DOHH2 (cell line): ENCODE data around the gene ASAP2.

Experiments used
- CTCF ChIP-seq: fragments of 200-600 bp; sonication (generic); IDR thresholded peaks from one replicate; pipeline ENCODE4 v1.5.1; 2014; ENCODE audit warnings: antibody characterized with exemption, mild to moderate bottlenecking, low read depth, low read length; ENCODE audit not compliant: poor library complexity, severe bottlenecking
- EZH2phosphoT487 ChIP-seq: fragments of 200-600 bp; sonication (generic); IDR thresholded peaks from 2 replicates; pipeline ENCODE4 v1.6.1; 2017; ENCODE audit warnings: borderline replicate concordance, mild to moderate bottlenecking, antibody characterized with exemption, low read length, moderate library complexity, mixed read lengths

GRCh38 chr2:9169349-9170107, 37.1 kb upstream of the ASAP2 start:
- TF ChIP-seq EZH2phosphoT487 (no peak), CTCF (no peak)
